Neural cell (in vitro differentiated cells): ENCODE data around the gene PRMT5. TPM values are rescaled to one million over a fixed set of nuclear protein-coding genes. Genes with fewer than 3 reads are reported as not detected.

ENCODE experiments used
- H2AFZ ChIP-seq: fragments of 200-600, 300-800 bp; sonication (generic), shearing (Covaris generic); 2 replicates; pipeline ENCODE4 v1.6.0; 2014; ENCODE audit warnings: low read depth, mild to moderate bottlenecking, antibody characterized with exemption, low read length, moderate library complexity
- H3F3A ChIP-seq: fragments of 200-600 bp; shearing (Covaris generic); 2 replicates; pipeline ENCODE4 v1.6.1; 2016; ENCODE audit warnings: mild to moderate bottlenecking, moderate library complexity, mixed read lengths, antibody characterized with exemption, low read length; ENCODE audit not compliant: insufficient read depth, poor library complexity, severe bottlenecking
- H3K27ac ChIP-seq: fragments of 200-600, 300-800 bp; sonication (generic), shearing (Covaris generic); 2 replicates; pipeline ENCODE4 v1.5.1; 2014; ENCODE audit warnings: mild to moderate bottlenecking, low read length, moderate library complexity
- H3K27me3 ChIP-seq: fragments of 300-800, 200-600 bp; sonication (generic), shearing (Covaris generic); 2 replicates; pipeline ENCODE4 v1.6.0; 2014; ENCODE audit warnings: mild to moderate bottlenecking, low read depth, low read length, moderate library complexity; ENCODE audit not compliant: insufficient read depth
- H3K36me3 ChIP-seq: fragments of 300-800, 200-600 bp; sonication (generic), shearing (Covaris generic); 2 replicates; pipeline ENCODE4 v1.5.1; 2014; ENCODE audit warnings: mild to moderate bottlenecking, antibody characterized with exemption, low read length, moderate library complexity; ENCODE audit not compliant: insufficient read depth
- H3K4me2 ChIP-seq: fragments of 300-800, 200-600 bp; sonication (generic), shearing (Covaris generic); 2 replicates; pipeline ENCODE4 v1.6.0; 2014; ENCODE audit warnings: mild to moderate bottlenecking, low read length
- H3K4me3 ChIP-seq: fragments of 300-800, 200-600 bp; sonication (generic), shearing (Covaris generic); 2 replicates; pipeline ENCODE4 v1.5.1; 2014; ENCODE audit warnings: mild to moderate bottlenecking, low read length, moderate library complexity
- H3K79me2 ChIP-seq: fragments of 200-600 bp; shearing (Covaris generic); replicated peaks from 2 replicates; pipeline ENCODE4 v1.6.0; 2014; ENCODE audit warnings: mild to moderate bottlenecking, low read length, moderate library complexity; ENCODE audit not compliant: insufficient read depth
- H3K9ac ChIP-seq: fragments of 300-800, 200-600 bp; sonication (generic), shearing (Covaris generic); 2 replicates; pipeline ENCODE4 v1.6.1; 2016; ENCODE audit warnings: mild to moderate bottlenecking, low read length, mixed read lengths
- H3K9me2 ChIP-seq: fragments of 200-600 bp; shearing (Covaris generic); 2 replicates; pipeline ENCODE4 v1.6.1; 2016; ENCODE audit warnings: mild to moderate bottlenecking, low read length, mixed read lengths; ENCODE audit not compliant: insufficient read depth
- H3K9me3 ChIP-seq: fragments of 200-600, 300-800 bp; sonication (generic), shearing (Covaris generic); 2 replicates; pipeline ENCODE4 v1.6.1; 2016; ENCODE audit warnings: mild to moderate bottlenecking, mixed run types, low read length, moderate library complexity, mixed read lengths
- H4K20me1 ChIP-seq: fragments of 200-600 bp; shearing (Covaris generic); 2 replicates; pipeline ENCODE4 v1.6.1; 2016; ENCODE audit warnings: mild to moderate bottlenecking, mixed run types; ENCODE audit not compliant: insufficient read depth
- CTCF ChIP-seq: fragments of 450-650 bp; IDR thresholded peaks from 2 replicates; pipeline ENCODE4 v1.5.1; 2014; ENCODE audit warnings: antibody characterized with exemption, mild to moderate bottlenecking, moderate library complexity; ENCODE audit not compliant: poor library complexity, severe bottlenecking
- EP300 ChIP-seq: fragments of 450-650 bp; conservative IDR thresholded peaks from 2 replicates; pipeline ENCODE4 v1.6.1; 2014; ENCODE audit warnings: antibody characterized with exemption, mild to moderate bottlenecking, moderate library complexity; ENCODE audit not compliant: poor library complexity, severe bottlenecking
- EZH2 ChIP-seq: fragments of 200-600, 300-800 bp; shearing (Covaris generic), sonication (generic); IDR thresholded peaks from 2 replicates; pipeline ENCODE4 v1.6.1; 2014; ENCODE audit warnings: antibody characterized with exemption, low read length, borderline replicate concordance, mild to moderate bottlenecking; ENCODE audit not compliant: insufficient read depth, poor library complexity, severe bottlenecking
- MXI1 ChIP-seq: fragments of 450-650 bp; conservative IDR thresholded peaks from 2 replicates; pipeline ENCODE4 v1.6.1; 2014; ENCODE audit warnings: antibody characterized with exemption, mild to moderate bottlenecking; ENCODE audit not compliant: poor library complexity, severe bottlenecking
- POLR2AphosphoS5 ChIP-seq: IDR thresholded peaks from 2 replicates; pipeline ENCODE4 v1.6.1; 2012
- RAD21 ChIP-seq: fragments of 450-650 bp; conservative IDR thresholded peaks from 2 replicates; pipeline ENCODE4 v1.6.1; 2014; ENCODE audit warnings: antibody characterized with exemption, mild to moderate bottlenecking, moderate library complexity
- REST ChIP-seq: IDR thresholded peaks from 2 replicates; pipeline ENCODE4 v1.6.1; 2012; ENCODE audit warnings: borderline replicate concordance
- SMC3 ChIP-seq: fragments of 450-650 bp; conservative IDR thresholded peaks from 2 replicates; pipeline ENCODE4 v1.6.1; 2014; ENCODE audit warnings: antibody characterized with exemption, mild to moderate bottlenecking, moderate library complexity; ENCODE audit not compliant: poor library complexity
- TAF1 ChIP-seq: IDR thresholded peaks from 2 replicates; pipeline ENCODE4 v1.6.1; 2012; ENCODE audit warnings: low read depth
- polyA plus RNA-seq: library from polyadenylated mRNA; depleted of rRNA; stranded (reverse); fragments of >200 nt; gene quantifications from 2 replicates; pipeline ENCODE4 v1.2.3, GENCODE V29; 2014

Gene PRMT5
- polyA plus RNA-seq, 1 donor from 2014 or later: 102 TPM

GRCh38 chr14:22932146-22932545 is 3.0 kb upstream of the PRMT5 start:
- Histone ChIP-seq H3K79me2 (peaks cover 14% of the 10 kb centered on the region), H3K4me2 (no peak overlapping the region), H4K20me1 (no peaks in the 10 kb centered on the region), H3K36me3 (no peaks in the 10 kb centered on the region), H3K9me3 (no peaks in the 10 kb centered on the region), H2AFZ (no peak overlapping the region), H3K9ac (no peak overlapping the region), H3K27me3 (no peaks in the 10 kb centered on the region), H3K4me3 (no peak overlapping the region), H3K27ac (no peak overlapping the region), H3K9me2 (no peaks in the 10 kb centered on the region), H3F3A (peaks cover 6% of the 10 kb centered on the region)
- TF ChIP-seq SMC3 (no peak), RAD21 (no peak), REST (no peak), CTCF (no peak), EZH2 (no peak), EP300 (no peak), POLR2AphosphoS5 (no peak), TAF1 (no peak), MXI1 (no peak)

GRCh38 chr14:22929961-22930364 is 787 bp upstream of the PRMT5 start:
- TF ChIP-seq CTCF: no peak
- peak; percentile 65 for TF ChIP-seq REST
- Histone ChIP-seq H3K36me3 (no peaks in the 10 kb centered on the region), H3K4me2 (peak overlapping the region; percentile 96), H3K9ac (peak overlapping the region; percentile 79), H2AFZ (peak overlapping the region; percentile 77), H4K20me1 (no peaks in the 10 kb centered on the region), H3K27ac (peak overlapping the region; percentile 95), H3K4me3 (peak overlapping the region; percentile 89), H3F3A (peaks cover 6% of the 10 kb centered on the region), H3K9me2 (no peaks in the 10 kb centered on the region), H3K79me2 (peaks cover 14% of the 10 kb centered on the region), H3K9me3 (no peaks in the 10 kb centered on the region), H3K27me3 (no peaks in the 10 kb centered on the region)
